Effector CD8-positive, alpha-beta T cell (primary cell): ENCODE results near the gene INTS7.

Experiments
- DNase-seq: peaks from one replicate; lab custom pipeline; 2025; lab: John Stamatoyannopoulos, UW

The INTS7 gene

GRCh38 chr1:211909395-211909794 lies 126.0 kb downstream of the INTS7 start:
- DNase-seq = no peak

DNA sequence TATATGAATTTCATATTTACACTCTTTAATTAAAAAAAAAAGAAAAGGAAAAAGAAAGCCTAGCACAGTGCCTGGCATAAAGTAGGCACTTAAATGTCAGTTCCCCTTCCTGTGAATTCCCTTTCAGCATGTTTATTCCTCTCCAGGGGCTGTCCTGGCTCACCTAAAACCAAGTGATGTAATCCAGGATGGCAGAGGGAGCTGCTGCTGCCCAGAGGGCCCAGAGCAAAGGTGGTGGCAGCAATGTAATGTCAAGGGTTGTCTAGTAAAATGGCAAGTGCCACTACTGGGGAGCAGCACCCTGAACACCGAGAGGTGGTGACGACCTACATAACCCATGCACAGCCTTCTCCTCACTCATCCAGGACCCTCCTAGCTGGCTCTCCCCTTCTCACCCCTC lies 126.4 kb downstream of the INTS7 start:
- DNase-seq = no peak

- DNase-seq = no peak
These were observed 126.9 kb downstream of the INTS7 start for GRCh38 chr1:211908453-211908852.

DNA sequence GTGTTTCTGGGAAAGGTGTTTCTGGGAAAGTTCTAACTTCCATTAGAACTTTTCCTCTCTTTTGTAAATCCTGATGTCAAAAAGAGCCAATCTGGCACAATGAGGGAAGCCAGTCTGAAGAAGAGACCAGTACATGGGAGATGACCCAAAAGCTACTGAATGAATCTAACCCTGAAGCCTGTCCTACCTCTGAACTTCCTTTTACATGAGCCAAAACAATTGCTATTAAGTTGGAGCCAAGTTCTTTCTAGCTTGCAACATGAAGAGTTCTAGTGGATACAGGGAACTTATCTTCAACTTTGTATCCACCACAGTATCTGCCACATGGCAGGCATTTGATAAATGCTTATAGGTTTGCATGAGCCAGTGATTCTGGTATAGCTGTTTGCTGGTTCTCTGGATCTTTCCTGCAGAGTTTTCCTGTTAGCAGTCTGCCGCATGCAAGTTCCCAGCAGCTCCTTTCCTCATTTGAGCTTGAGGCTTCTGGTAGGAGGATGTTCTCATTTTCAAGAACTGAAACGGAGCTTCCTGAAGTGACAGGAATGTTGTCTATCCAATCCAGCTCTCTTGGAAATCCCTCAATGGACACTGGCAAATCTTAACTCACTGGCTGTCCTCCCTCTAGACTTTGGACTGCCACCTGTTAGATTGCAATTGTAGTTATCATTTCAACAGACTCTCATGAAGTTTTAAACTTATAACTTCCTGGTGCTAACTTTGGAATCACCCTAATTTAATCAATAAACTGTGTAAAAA lies 131.7 kb downstream of the INTS7 start:
- DNase-seq = no peak

DNA sequence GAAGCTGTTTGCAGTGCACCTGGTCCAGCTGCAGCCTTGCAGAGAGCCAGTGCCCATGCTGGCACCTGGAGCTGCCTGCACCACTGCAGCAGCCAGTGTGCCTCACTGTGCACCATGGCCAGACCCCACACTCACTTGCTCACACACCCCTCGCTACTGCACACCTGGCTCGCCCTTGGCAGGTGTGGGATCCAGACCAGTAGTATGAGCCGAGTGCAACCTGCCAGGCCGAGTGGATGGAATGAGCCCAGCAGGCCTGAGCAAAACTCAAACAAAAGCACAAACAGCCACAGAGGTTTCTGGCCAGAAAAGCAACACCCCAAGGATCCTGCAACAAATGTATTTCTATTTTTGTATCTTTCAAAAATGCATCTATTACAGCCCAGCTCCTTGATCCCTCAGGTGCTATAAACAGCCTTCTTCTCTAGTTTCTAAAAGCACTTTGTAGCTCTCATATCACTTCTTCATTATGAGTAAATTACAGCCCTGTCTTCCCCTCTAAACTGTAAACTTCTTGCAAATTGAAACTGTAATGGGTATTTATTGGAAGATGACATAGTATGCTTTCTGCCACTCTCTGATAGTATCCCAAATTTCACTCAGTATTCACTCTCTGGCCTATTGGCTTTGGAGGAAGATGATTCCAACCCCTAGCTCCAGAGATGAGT lies 132.6 kb downstream of the INTS7 start:
- no peak for DNase-seq

GRCh38 chr1:211901945-211902344 lies 133.4 kb downstream of the INTS7 start:
- DNase-seq = no peak

DNA sequence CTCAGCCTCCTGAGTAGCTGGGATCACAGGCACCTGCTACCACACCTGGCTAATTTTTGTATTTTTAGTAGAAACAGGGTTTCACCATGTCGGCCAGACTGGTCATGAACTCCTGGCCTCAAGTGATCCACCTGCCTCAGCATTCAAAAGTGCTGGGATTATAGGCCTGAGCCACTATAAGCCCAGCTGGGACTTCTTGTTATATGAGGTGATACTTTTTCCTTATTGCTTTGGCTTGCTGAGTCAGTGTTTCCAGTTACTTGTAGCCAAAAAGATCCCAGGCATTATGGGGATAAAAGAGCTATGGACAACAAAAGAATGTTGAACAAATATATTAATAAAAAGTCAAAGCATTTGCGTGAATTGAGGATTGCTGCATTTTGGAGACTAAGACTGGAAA lies 134.9 kb downstream of the INTS7 start:
- DNase-seq = no peak

- no peak for DNase-seq
These were observed 138.4 kb downstream of the INTS7 start for GRCh38 chr1:211896958-211897357.

DNA sequence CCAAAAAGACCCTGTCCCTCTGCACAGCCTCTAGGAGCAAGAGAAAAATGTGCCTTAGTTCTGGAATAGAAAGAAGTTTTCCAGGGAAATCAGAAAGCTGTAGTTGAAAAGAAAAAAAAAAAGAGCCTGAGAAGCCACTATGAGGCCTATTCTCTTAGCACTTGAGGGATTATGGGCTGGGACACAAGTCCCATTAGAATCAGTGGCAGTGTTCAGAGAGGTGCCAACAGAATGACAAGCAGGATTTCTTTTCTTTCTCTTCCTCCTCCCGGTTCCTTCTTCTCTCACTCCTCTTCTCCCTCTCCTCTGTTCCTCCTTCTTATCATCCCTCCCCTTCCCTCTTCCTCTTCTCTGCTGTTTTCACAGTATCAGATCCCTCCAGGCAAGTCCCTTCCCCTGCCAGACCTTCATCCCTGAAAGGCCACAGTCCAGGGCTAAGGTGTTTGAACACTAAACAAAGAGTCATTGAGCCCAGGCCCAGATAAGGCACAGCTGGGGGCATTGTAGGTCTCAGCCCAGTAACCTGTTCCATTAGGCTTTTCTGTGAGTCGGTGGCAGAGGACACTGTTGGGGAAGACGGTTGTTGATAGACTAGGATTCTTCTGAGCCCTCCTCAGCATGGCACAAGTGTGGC lies 140.1 kb downstream of the INTS7 start:
- DNase-seq = no peak

DNA sequence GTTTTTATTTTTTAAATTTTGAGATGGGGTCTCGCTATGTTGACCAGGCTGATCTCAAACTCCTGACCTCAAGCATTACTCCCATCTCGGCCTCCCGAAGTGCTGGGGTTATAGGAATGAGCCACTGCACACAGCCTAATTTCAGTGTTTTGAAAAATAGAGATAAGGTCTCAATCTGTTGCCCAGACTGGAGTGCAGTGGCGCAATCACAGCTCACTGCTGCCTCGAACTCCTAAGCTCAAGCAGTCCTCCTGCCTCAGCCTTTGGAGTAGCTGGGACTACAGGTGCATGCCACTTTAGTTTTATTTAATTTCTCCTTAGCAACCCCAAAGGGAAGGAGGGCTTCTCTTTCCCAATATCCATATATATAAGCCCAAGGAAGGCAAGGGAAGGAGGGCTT lies 141.0 kb downstream of the INTS7 start:
- no peak for DNase-seq

DNA sequence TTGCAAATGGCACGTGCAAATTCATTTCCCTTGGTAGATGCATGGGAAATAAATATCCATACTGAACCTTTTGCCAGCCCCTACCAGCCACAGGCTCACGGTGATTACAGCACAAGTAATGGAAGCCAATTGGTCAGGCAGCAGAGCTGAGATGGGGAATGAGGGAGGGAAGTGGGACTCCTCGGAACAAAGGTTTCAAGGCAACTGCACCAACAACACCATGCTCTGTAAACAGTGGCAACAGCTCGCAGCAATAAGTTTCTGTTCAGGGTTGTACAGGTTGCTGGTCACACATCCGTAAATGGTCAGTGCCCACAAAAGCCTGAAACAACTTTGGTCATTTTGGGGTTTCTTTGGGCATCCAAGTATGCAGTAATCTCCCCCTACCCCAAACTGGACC lies 142.1 kb downstream of the INTS7 start:
- no peak for DNase-seq

DNA sequence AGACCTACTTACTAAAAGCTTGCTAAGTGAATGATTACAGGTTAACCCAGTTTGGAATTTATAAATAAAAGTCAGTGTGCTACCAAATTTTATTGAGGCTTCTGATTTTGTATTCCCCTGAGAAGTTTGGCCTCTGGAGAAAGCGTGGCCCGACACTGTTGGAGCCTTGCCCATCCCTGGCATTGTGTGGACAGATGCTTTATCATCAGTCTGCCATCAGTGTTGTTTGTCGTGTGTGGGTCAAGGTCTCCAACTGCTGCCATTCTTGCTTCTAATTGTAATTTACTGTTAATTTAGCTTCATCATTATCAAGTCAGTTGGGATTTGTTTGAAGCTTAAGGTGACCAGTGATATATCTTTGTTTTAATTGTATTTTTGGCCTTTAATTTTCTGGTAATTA lies 142.8 kb downstream of the INTS7 start:
- DNase-seq = no peak

DNA sequence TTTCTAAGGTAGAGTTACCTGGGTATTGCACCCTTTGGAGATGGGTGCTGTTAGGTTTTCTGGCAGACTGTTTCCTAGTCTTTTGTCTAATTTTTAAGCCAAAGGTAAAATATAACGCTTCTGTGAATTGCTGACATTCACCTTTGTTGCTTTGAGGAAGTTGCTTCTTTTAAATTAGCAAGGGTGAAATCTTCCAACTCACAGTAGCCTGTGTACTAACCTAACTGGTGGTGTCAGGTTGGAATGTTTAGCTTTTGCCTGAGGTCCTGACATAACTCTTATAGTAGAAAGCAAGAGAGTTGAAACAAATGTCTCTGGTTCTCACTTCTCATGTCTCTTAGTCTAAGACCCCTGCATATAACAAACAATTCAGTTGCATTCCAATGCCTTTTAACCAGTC lies 143.6 kb downstream of the INTS7 start:
- no peak for DNase-seq
